Measurements from ENCODE around the gene TFB1M.
"Not testable (repeated sequence)": the region's sequence is repeated elsewhere in the genome, so short reads cannot be mapped to it uniquely, and the experiment has no call there.

TFB1M gene

GRCh38 chr6:155340464-155341129 is 26.3 kb upstream of the TFB1M start:
- Histone ChIP-seq H3K36me3 (ENCODE audit: insufficient read depth) (no peaks in the 10 kb centered on the region), H3K27me3 (ENCODE audit: insufficient read depth, low read depth) (no peaks in the 10 kb centered on the region), H2AFZ (ENCODE audit: low read depth) (no peak overlapping the region), H3K79me2 (ENCODE audit: insufficient read depth, low read depth) (no peaks in the 10 kb centered on the region), H3K9ac (no peak overlapping the region), H4K20me1 (ENCODE audit: insufficient read depth) (no peaks in the 10 kb centered on the region), H3K4me1 (ENCODE audit: low read depth, poor library complexity, severe bottlenecking) (peaks cover 9% of the 10 kb centered on the region), H3K4me3 (IDR thresholded peaks at IDR 0.05; ENCODE audit: insufficient read depth, low read depth, low read length) (no peak overlapping the region), H3K27ac (no peak overlapping the region), H3K4me2 (no peak overlapping the region)
- no peak for TF ChIP-seq CTCF (conservative IDR thresholded peaks at IDR 0.05; ENCODE audit: low read depth, low read length)

DNA sequence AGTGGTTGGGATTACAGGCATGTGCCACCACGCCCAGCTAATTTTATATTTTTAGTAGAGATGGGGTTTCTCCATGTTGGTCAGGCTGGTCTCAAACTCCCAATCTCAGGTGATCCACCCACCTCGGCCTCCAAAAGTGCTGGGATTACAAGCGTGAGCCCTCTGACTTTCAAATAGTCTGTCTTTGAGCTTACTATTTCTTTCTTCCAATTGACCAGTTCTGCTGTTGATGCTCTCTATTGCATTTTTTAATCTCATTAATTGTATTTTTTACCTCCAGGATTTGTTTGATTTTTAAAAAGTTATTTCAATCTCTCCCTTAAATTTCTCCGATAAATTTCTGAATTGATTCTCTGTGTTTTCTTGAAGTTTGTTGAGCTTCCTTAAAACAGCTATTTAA is 25.6 kb upstream of the TFB1M start:
- not testable (repeated sequence) for H4K20me1 ChIP-seq (ENCODE audit: insufficient read depth); H3K36me3 ChIP-seq (ENCODE audit: insufficient read depth); H3K4me1 ChIP-seq (ENCODE audit: low read depth, poor library complexity, severe bottlenecking); H3K79me2 ChIP-seq (ENCODE audit: insufficient read depth, low read depth); H3K27me3 ChIP-seq (ENCODE audit: insufficient read depth, low read depth); H3K4me2 ChIP-seq; H3K9ac ChIP-seq; H3K27ac ChIP-seq; H2AFZ ChIP-seq (ENCODE audit: low read depth); H3K4me3 ChIP-seq (IDR thresholded peaks at IDR 0.05; ENCODE audit: insufficient read depth, low read depth, low read length)

GRCh38 chr6:155338237-155338636 is 24.0 kb upstream of the TFB1M start:
- not testable (repeated sequence) for H3K27me3 ChIP-seq (ENCODE audit: insufficient read depth, low read depth); H3K79me2 ChIP-seq (ENCODE audit: insufficient read depth, low read depth); H3K4me1 ChIP-seq (ENCODE audit: low read depth, poor library complexity, severe bottlenecking); H3K4me3 ChIP-seq (IDR thresholded peaks at IDR 0.05; ENCODE audit: insufficient read depth, low read depth, low read length); H3K27ac ChIP-seq; H3K36me3 ChIP-seq (ENCODE audit: insufficient read depth); H2AFZ ChIP-seq (ENCODE audit: low read depth); H3K9ac ChIP-seq; H3K4me2 ChIP-seq; H4K20me1 ChIP-seq (ENCODE audit: insufficient read depth)

DNA sequence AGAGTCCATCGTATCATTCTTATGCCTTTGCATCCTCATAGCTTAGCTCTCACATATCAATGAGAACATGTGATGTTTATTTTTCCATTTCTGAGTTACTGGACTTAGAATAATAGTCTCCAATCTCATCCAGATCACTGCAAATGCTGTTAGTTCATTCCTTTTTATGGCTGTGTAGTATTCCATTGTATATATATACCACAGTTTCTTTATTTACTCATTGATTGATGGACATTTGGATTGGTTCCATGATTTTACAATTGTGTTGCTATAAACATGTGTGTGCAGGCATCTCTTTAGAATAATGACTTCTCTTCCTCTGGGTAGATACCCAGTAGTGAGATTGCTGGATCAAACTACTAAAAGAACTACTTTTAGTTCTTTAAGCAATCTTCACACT is 21.0 kb upstream of the TFB1M start:
- Histone ChIP-seq H4K20me1 (ENCODE audit: insufficient read depth) (no peaks in the 10 kb centered on the region), H3K4me2 (no peak overlapping the region), H3K4me1 (ENCODE audit: low read depth, poor library complexity, severe bottlenecking) (no peaks in the 10 kb centered on the region), H3K27me3 (ENCODE audit: insufficient read depth, low read depth) (no peaks in the 10 kb centered on the region), H3K9ac (no peak overlapping the region), H3K79me2 (ENCODE audit: insufficient read depth, low read depth) (no peaks in the 10 kb centered on the region), H3K36me3 (ENCODE audit: insufficient read depth) (no peaks in the 10 kb centered on the region), H3K4me3 (IDR thresholded peaks at IDR 0.05; ENCODE audit: insufficient read depth, low read depth, low read length) (no peak overlapping the region), H3K27ac (no peak overlapping the region), H2AFZ (ENCODE audit: low read depth) (no peak overlapping the region)
- no peak for TF ChIP-seq CTCF (conservative IDR thresholded peaks at IDR 0.05; ENCODE audit: low read depth, low read length)

GRCh38 chr6:155334073-155334472 is 19.8 kb upstream of the TFB1M start:
- H3K9ac ChIP-seq; H3K36me3 ChIP-seq (ENCODE audit: insufficient read depth); H2AFZ ChIP-seq (ENCODE audit: low read depth); H3K79me2 ChIP-seq (ENCODE audit: insufficient read depth, low read depth); H3K4me1 ChIP-seq (ENCODE audit: low read depth, poor library complexity, severe bottlenecking); H3K4me3 ChIP-seq (IDR thresholded peaks at IDR 0.05; ENCODE audit: insufficient read depth, low read depth, low read length); H3K27me3 ChIP-seq (ENCODE audit: insufficient read depth, low read depth); H3K27ac ChIP-seq; H4K20me1 ChIP-seq (ENCODE audit: insufficient read depth); H3K4me2 ChIP-seq: not testable (repeated sequence)

DNA sequence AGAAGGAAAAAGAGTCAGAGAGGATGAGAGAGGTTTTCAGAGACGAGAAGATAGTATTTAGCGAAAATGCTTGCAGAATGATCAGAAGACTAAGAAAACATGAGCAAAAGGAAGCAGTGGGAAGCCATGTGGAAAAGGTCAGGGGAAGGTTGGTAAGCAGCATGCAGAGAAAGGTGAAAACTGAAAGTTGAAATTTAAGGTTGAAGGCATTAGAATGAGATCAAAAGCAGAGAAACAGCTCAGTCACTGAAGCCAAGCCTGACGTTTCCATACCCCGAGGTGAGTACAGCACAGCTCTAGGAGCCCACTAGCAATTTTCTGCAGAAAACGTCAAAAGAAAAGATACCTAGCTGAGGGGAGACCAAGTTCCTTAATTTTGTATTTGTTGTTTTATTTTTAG is 19.1 kb upstream of the TFB1M start:
- H3K27ac ChIP-seq, result no peak overlapping the region
- no peak overlapping the region for H3K9ac ChIP-seq

More for the DNA sequence above, 19.1 kb upstream of the TFB1M start:
- no peaks in the 10 kb centered on the region for H3K36me3 ChIP-seq (ENCODE audit: insufficient read depth)
- no peak for TF ChIP-seq CTCF (conservative IDR thresholded peaks at IDR 0.05; ENCODE audit: low read depth, low read length)
- no peak overlapping the region for H3K4me2 ChIP-seq
- no peak overlapping the region for H3K4me3 ChIP-seq (IDR thresholded peaks at IDR 0.05; ENCODE audit: insufficient read depth, low read depth, low read length)
- no peaks in the 10 kb centered on the region for H3K79me2 ChIP-seq (ENCODE audit: insufficient read depth, low read depth)
- no peaks in the 10 kb centered on the region for H4K20me1 ChIP-seq (ENCODE audit: insufficient read depth)
- no peaks in the 10 kb centered on the region for H3K4me1 ChIP-seq (ENCODE audit: low read depth, poor library complexity, severe bottlenecking)
- H2AFZ ChIP-seq (ENCODE audit: low read depth), result no peak overlapping the region
- H3K27me3 ChIP-seq (ENCODE audit: insufficient read depth, low read depth), result no peaks in the 10 kb centered on the region
